ENCODE measurements around the gene SHB. TPM values are rescaled to one million over a fixed set of nuclear protein-coding genes. Genes with fewer than 3 reads are reported as not detected.

SHB gene
- total RNA-seq, 1 experiment from 2014 or later: 28.7 TPM

DNA sequence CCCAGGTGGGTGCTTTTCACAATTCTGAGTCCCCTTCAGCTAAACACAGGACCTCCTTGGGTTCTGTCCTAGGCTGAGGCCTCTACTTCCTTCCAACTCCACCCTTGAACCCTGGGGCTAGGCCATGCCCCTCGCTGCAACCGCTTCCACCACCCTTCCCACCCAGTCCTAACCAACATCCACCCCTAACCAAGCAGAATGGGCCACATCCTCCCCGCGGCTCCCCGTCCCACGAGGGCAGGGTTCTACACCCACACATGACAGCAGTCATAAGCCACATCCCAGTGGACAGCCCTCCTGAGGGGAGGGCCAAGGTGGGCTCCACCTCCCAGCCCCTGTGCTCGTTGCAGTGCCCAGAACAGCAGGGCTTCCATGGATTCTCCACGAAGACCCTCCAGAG, 65.8 kb downstream of the SHB start:
- no peak overlapping the region for H2AFZ ChIP-seq (ENCODE audit: low read depth, low read length, poor library complexity, severe bottlenecking)
- DNase-seq (ENCODE audit: low read depth, low spot score) (no peak), ATAC-seq (no peak)
- no peaks in the 10 kb centered on the region for H3K9me3 ChIP-seq (ENCODE audit: control insufficient read depth in 1 of 2, insufficient read depth in 1 of 2, low read depth in 1 of 2, low read length in 2 of 2)
- H3K4me1 ChIP-seq (ENCODE audit: control insufficient read depth in 1 of 2, insufficient read depth in 2 of 2, low read length in 2 of 2): peaks cover 49 to 81% of the 10 kb centered on the region in 2 experiments
- peaks cover 86% of the 10 kb centered on the region for H3K79me2 ChIP-seq (ENCODE audit: insufficient read depth, low read length)
- no peak for TF ChIP-seq SIN3A (IDR thresholded peaks at IDR 0.05; ENCODE audit: low read depth)
- TF ChIP-seq POLR2AphosphoS5 (IDR thresholded peaks at IDR 0.05; ENCODE audit: low read depth, low read length): no peak
- no peak for TF ChIP-seq YY1 (IDR thresholded peaks at IDR 0.05; ENCODE audit: extremely low read depth, insufficient replicate concordance, low read depth, low read length)
- TF ChIP-seq REST (IDR thresholded peaks at IDR 0.05; ENCODE audit: low read depth): no peak
- TF ChIP-seq SP1 (IDR thresholded peaks at IDR 0.05; ENCODE audit: low read depth): no peak
- no peak for TF ChIP-seq ZFX (IDR thresholded peaks at IDR 0.05)
- no peak for TF ChIP-seq EZH2 (IDR thresholded peaks at IDR 0.05)
- no peak for TF ChIP-seq ZBTB33 (IDR thresholded peaks at IDR 0.05; ENCODE audit: extremely low read depth, insufficient replicate concordance, low read length)
- TF ChIP-seq, protein P1, sequence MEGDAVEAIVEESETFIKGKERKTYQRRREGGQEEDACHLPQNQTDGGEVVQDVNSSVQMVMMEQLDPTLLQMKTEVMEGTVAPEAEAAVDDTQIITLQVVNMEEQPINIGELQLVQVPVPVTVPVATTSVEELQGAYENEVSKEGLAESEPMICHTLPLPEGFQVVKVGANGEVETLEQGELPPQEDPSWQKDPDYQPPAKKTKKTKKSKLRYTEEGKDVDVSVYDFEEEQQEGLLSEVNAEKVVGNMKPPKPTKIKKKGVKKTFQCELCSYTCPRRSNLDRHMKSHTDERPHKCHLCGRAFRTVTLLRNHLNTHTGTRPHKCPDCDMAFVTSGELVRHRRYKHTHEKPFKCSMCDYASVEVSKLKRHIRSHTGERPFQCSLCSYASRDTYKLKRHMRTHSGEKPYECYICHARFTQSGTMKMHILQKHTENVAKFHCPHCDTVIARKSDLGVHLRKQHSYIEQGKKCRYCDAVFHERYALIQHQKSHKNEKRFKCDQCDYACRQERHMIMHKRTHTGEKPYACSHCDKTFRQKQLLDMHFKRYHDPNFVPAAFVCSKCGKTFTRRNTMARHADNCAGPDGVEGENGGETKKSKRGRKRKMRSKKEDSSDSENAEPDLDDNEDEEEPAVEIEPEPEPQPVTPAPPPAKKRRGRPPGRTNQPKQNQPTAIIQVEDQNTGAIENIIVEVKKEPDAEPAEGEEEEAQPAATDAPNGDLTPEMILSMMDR (IDR thresholded peaks at IDR 0.05 in 2 of 3, conservative IDR thresholded peaks at IDR 0.05 in 1 of 3; ENCODE audit: borderline replicate concordance in 1 of 3, insufficient read depth in 1 of 3, low read depth in 2 of 3, low read length in 2 of 3): no peak
- TF ChIP-seq TCF7L2 (IDR thresholded peaks at IDR 0.05; ENCODE audit: borderline replicate concordance, extremely low read depth, insufficient read depth, insufficient read length): no peak
- no peak for TF ChIP-seq SRF (IDR thresholded peaks at IDR 0.05; ENCODE audit: low read depth)
- TF ChIP-seq POLR2A (IDR thresholded peaks at IDR 0.05; ENCODE audit: borderline replicate concordance, extremely low read depth, insufficient read depth, insufficient read length): no peak
- TF ChIP-seq JUND (IDR thresholded peaks at IDR 0.05): no peak
- TF ChIP-seq ZNF274 (IDR thresholded peaks at IDR 0.05; ENCODE audit: low read depth, low read length): no peak
- TF ChIP-seq, protein P2, sequence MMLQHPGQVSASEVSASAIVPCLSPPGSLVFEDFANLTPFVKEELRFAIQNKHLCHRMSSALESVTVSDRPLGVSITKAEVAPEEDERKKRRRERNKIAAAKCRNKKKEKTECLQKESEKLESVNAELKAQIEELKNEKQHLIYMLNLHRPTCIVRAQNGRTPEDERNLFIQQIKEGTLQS (IDR thresholded peaks at IDR 0.05): no peak
- TF ChIP-seq ELF1 (IDR thresholded peaks at IDR 0.05; ENCODE audit: borderline replicate concordance, low read depth): no peak
- no peak for TF ChIP-seq CBX3 (IDR thresholded peaks at IDR 0.05; ENCODE audit: low read depth)
- RAD21 ChIA-PET (ENCODE audit: low non-redundant PET in 1 of 2, low total read pairs in 2 of 2, uncharacterized antibody in 2 of 2, unreplicated experiment in 2 of 2): no interaction called here
- H3K9ac ChIP-seq (ENCODE audit: low read length): no peak overlapping the region
- CTCF ChIA-PET: no interaction called here
- BruUV-seq (replicated peaks): no TSS peak
- H3K4me2 ChIP-seq (ENCODE audit: low read length): no peak overlapping the region
- H3K27me3 ChIP-seq (ENCODE audit: insufficient read depth, low read length): no peaks in the 10 kb centered on the region
- H3K9me2 ChIP-seq (ENCODE audit: insufficient read depth): no peaks in the 10 kb centered on the region
- intact Hi-C loops (cut with micrococcal nuclease): no loop called here
- no peak overlapping the region for H3K27ac ChIP-seq (ENCODE audit: low read depth, low read length)
- H3K36me3 ChIP-seq (ENCODE audit: control insufficient read depth in 1 of 2, insufficient read depth in 2 of 2, low read length in 2 of 2): no peaks in the 10 kb centered on the region
- POLR2A ChIA-PET: no interaction called here
- H4K20me1 ChIP-seq (ENCODE audit: insufficient read depth): no peaks in the 10 kb centered on the region; the same call in 1 of the 2 replicates
- no peak overlapping the region for H3K4me3 ChIP-seq (replicated peaks in 1 of 2; ENCODE audit: low read depth in 1 of 2, low read length in 2 of 2)
